ENCODE results near the gene APP. TPM values are rescaled to one million over a fixed set of nuclear protein-coding genes. Genes with fewer than 3 reads are reported as not detected.

The APP gene
- total RNA-seq, 1 experiment from 2014 or later, result 224 TPM

DNA sequence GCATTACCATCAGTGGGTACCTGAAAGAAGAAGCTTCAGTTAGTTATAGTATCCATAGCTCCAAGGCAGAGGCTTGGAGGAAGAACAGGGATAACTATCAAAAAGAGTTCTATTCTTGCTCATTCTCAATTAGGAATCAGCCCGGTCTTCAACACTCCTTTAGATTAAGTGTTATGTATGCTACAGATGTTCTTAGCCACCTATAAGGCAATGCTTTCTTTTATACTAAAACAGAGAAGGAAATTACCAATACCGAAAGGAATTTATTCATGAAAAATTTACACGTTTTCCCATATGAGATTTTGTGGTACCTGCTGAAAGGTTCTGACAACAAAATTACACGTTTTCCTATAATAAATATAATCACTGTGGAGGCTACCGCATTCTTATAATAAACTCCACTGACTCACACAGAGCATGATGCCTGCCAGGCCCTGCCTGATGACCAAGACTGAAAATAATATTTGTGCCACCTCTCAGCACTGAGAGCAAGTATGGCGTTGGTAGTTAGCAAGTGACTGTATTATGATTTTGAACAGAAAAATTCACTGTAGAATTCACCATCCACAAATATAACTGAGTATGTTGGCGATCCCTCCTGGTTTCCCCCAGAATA lies 58.3 kb downstream of the APP start:
- no peaks in the 10 kb centered on the region for H4K20me1 ChIP-seq (ENCODE audit: insufficient read depth)
- peaks cover 24% of the 10 kb centered on the region for H3K4me1 ChIP-seq (replicated peaks; ENCODE audit: insufficient read depth)
- no peaks in the 10 kb centered on the region for H3K27me3 ChIP-seq (ENCODE audit: insufficient read depth, low read depth)
- H3K27ac ChIP-seq, result no peak overlapping the region
- H3F3A ChIP-seq (ENCODE audit: insufficient read depth, low read depth), result peaks cover 13% of the 10 kb centered on the region
- no peak overlapping the region for H2AFZ ChIP-seq
- H3K9me3 ChIP-seq (ENCODE audit: insufficient read depth, low read depth), result no peaks in the 10 kb centered on the region
- H3K4me2 ChIP-seq, result no peak overlapping the region
- TF ChIP-seq CTCF (conservative IDR thresholded peaks at IDR 0.05) (no peak), EZH2 (IDR thresholded peaks at IDR 0.05; ENCODE audit: low read depth) (no peak)
- DNase-seq, result no peak
- peaks cover 38% of the 10 kb centered on the region for H3K79me2 ChIP-seq (ENCODE audit: low read depth)
- H3K4me3 ChIP-seq, result no peak overlapping the region
- intact Hi-C loops (cut with micrococcal nuclease; ENCODE audit: unreplicated experiment), result no loop called here
- BruUV-seq (replicated peaks), result no TSS peak
- H3K9me2 ChIP-seq (ENCODE audit: insufficient read depth), result no peaks in the 10 kb centered on the region
- CTCF ChIA-PET, result no interaction called here
- POLR2A ChIA-PET (ENCODE audit: unreplicated experiment), result no interaction called here
- no peaks in the 10 kb centered on the region for H3K36me3 ChIP-seq (ENCODE audit: low read depth)

GRCh38 chr21:26110715-26111114 lies 59.9 kb downstream of the APP start:
- H3F3A ChIP-seq (ENCODE audit: insufficient read depth, low read depth), result no peaks in the 10 kb centered on the region
- H3K9me3 ChIP-seq (ENCODE audit: insufficient read depth, low read depth), result no peaks in the 10 kb centered on the region
- intact Hi-C loops (cut with micrococcal nuclease; ENCODE audit: unreplicated experiment), result no loop called here
- H3K27me3 ChIP-seq (ENCODE audit: insufficient read depth, low read depth), result no peaks in the 10 kb centered on the region
- POLR2A ChIA-PET (ENCODE audit: unreplicated experiment), result no interaction called here
- peaks cover 38% of the 10 kb centered on the region for H3K79me2 ChIP-seq (ENCODE audit: low read depth)
- H3K27ac ChIP-seq, result no peak overlapping the region
- CTCF ChIA-PET, result no interaction called here
- TF ChIP-seq EZH2 (IDR thresholded peaks at IDR 0.05; ENCODE audit: low read depth) (no peak), CTCF (conservative IDR thresholded peaks at IDR 0.05) (no peak)
- H4K20me1 ChIP-seq (ENCODE audit: insufficient read depth), result no peaks in the 10 kb centered on the region
- H3K9me2 ChIP-seq (ENCODE audit: insufficient read depth), result no peaks in the 10 kb centered on the region
- no peaks in the 10 kb centered on the region for H3K36me3 ChIP-seq (ENCODE audit: low read depth)
- H3K4me2 ChIP-seq, result no peak overlapping the region
- DNase-seq, result no peak
- no peak overlapping the region for H2AFZ ChIP-seq
- H3K4me1 ChIP-seq (replicated peaks; ENCODE audit: insufficient read depth), result peaks cover 8% of the 10 kb centered on the region
- BruUV-seq (replicated peaks), result no TSS peak
- H3K4me3 ChIP-seq, result no peak overlapping the region

DNA sequence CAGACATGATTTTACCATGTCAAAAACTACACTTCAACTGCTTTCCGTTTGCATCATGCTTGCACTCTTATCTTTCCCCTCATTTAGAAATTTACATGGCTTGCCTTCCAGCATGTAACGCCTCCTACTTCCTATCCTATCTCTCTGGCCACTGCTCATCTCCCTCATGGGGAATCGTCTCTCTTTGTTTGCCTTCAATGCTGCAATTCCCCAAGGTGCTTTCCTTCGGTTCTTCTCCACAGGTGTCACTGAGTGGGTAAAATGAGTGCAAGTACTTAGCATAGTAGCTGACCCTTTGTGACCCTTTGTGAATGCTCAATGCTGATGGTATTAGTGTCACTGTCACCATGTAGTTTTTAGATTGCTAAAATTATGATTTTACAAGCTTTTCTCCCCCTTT lies 63.1 kb downstream of the APP start:
- Histone ChIP-seq H3K9me2 (ENCODE audit: insufficient read depth) (no peaks in the 10 kb centered on the region), H3K27ac (no peak overlapping the region), H3K4me3 (no peak overlapping the region), H3K79me2 (ENCODE audit: low read depth) (peaks cover 14% of the 10 kb centered on the region; the same call in 1 of the 2 replicates), H3K27me3 (ENCODE audit: insufficient read depth, low read depth) (no peaks in the 10 kb centered on the region), H4K20me1 (ENCODE audit: insufficient read depth) (no peaks in the 10 kb centered on the region), H3K4me1 (replicated peaks; ENCODE audit: insufficient read depth) (no peaks in the 10 kb centered on the region), H3F3A (ENCODE audit: insufficient read depth, low read depth) (no peaks in the 10 kb centered on the region), H3K4me2 (no peak overlapping the region), H3K36me3 (ENCODE audit: low read depth) (no peaks in the 10 kb centered on the region), H2AFZ (no peak overlapping the region), H3K9me3 (ENCODE audit: insufficient read depth, low read depth) (no peaks in the 10 kb centered on the region)
- no TSS peak for BruUV-seq (replicated peaks)
- POLR2A ChIA-PET (ENCODE audit: unreplicated experiment), result no interaction called here
- DNase-seq, result no peak
- CTCF ChIA-PET, result no interaction called here
- TF ChIP-seq EZH2 (IDR thresholded peaks at IDR 0.05; ENCODE audit: low read depth) (no peak), CTCF (conservative IDR thresholded peaks at IDR 0.05) (no peak)
- intact Hi-C loops (cut with micrococcal nuclease; ENCODE audit: unreplicated experiment), result no loop called here

All from PC-9 (cell line).